Gastrocnemius medialis (tissue), 4 donors: Measurements from ENCODE around the gene LMAN2L. TPM values are rescaled to one million over a fixed set of nuclear protein-coding genes. Genes with fewer than 3 reads are reported as not detected.

Experiments
- ATAC-seq, 2 donors: fragments of 150-250 bp; one replicate each; pipeline ENCODE4 v1.9.1; 2016
- DNase-seq, 2 donors: peaks; one replicate each; pipeline ENCODE4 v3.0.0-alpha.2; 2019
- H3K27ac ChIP-seq, 4 donors: fragments of 200-600 bp; sonication (generic); 1 replicate in 1 of 4; 2 replicates in 3 of 4; pipeline ENCODE4 v1.5.1; 2016 to 2018; ENCODE audit warnings: mild to moderate bottlenecking in 2 of 4, moderate library complexity in 1 of 4
- H3K27me3 ChIP-seq, 3 donors: fragments of 200-600 bp; sonication (generic) in 2 of 3; 1 replicate in 1 of 3; 2 replicates in 2 of 3; pipeline versions ENCODE4 v1.5.1 to v1.6.0; 2016 to 2019; ENCODE audit warnings: mild to moderate bottlenecking in 1 of 3, moderate library complexity in 1 of 3
- H3K36me3 ChIP-seq, 2 donors: fragments of 200-600 bp; sonication (generic) in 1 of 2; one replicate each; pipeline ENCODE4 v1.5.1; 2017 to 2018
- H3K4me1 ChIP-seq, 2 donors: fragments of 200-600 bp; sonication (generic) in 1 of 2; one replicate each; pipeline ENCODE4 v1.5.1; 2016 to 2017; ENCODE audit warnings: mild to moderate bottlenecking in 2 of 2
- H3K4me3 ChIP-seq, 4 donors: fragments of 200-600 bp; sonication (generic) in 3 of 4; 1 replicate in 1 of 4; 2 replicates in 3 of 4; pipeline ENCODE4 v1.5.1; 2016 to 2019; ENCODE audit warnings: mild to moderate bottlenecking in 2 of 4
- H3K9me3 ChIP-seq, 3 donors: fragments of 200-600 bp; sonication (generic) in 2 of 3; 1 replicate in 1 of 3; 2 replicates in 2 of 3; pipeline ENCODE4 v1.5.1; 2016 to 2019
- CTCF ChIP-seq, 5 experiments: fragments of 450-650 bp in 3 of 5; fragments of 200-600 bp in 2 of 5; sonication (generic) in 2 of 5; IDR thresholded peaks in 4 of 5; conservative IDR thresholded peaks in 1 of 5; 1 replicate in 4 of 5; 2 replicates in 1 of 5; pipeline ENCODE4 v1.5.1; 2016 to 2019; ENCODE audit warnings: antibody characterized with exemption in 5 of 5, mild to moderate bottlenecking in 3 of 5, moderate library complexity in 3 of 5
- POLR2A ChIP-seq, 2 donors: fragments of 450-650 bp; IDR thresholded peaks; one replicate each; pipeline ENCODE4 v1.6.1; 2017; ENCODE audit warnings: antibody characterized with exemption in 2 of 2, mild to moderate bottlenecking in 2 of 2, moderate library complexity in 2 of 2
- in situ Hi-C, 4 donors: fragments of 200-750 bp; cut with MboI; loops; one replicate each; pipeline versions ENCODE4 v1.15.0 to v1.8.0; 2017; ENCODE audit warnings: low sequenced_read_pairs in 4 of 4
- intact Hi-C: fragments of 100-400 bp; cut with DNase I; formaldehyde crosslinking; loops from one replicate; pipeline ENCODE4 v1.15.1; 2023; ENCODE audit warnings: low total_unique reads
- total RNA-seq, 4 donors: library from RNA; depleted of rRNA; stranded (reverse); fragments of >200 nt; gene quantifications; one replicate each; pipeline versions ENCODE4 v1.1.0 to v1.2.3, GENCODE V29; 2016

LMAN2L gene
- total RNA-seq, 4 donors from 2014 or later: 8.8 to 17.3 (median 16.4) TPM

- in situ Hi-C loops: no loop called here
- no peak for TF ChIP-seq POLR2A (IDR thresholded peaks at IDR 0.05)
- no peak for TF ChIP-seq CTCF (IDR thresholded peaks at IDR 0.05 in 4 of 5, conservative IDR thresholded peaks at IDR 0.05 in 1 of 5)
- H3K27ac ChIP-seq: no peak overlapping the region
- no peaks in the 10 kb centered on the region for H3K27me3 ChIP-seq
- ATAC-seq (no peak), DNase-seq (peak in 1 of 2 donors; percentile 5)
- intact Hi-C loops: no loop called here
- no peaks in the 10 kb centered on the region for H3K9me3 ChIP-seq
- no peaks in the 10 kb centered on the region for H3K36me3 ChIP-seq
- no peak overlapping the region for H3K4me3 ChIP-seq
- H3K4me1 ChIP-seq: peaks cover 10 to 15% of the 10 kb centered on the region in 2 donors
These were observed 76.7 kb downstream of the LMAN2L start for GRCh38 chr2:96663177-96663576.

GRCh38 chr2:96662360-96662759 lies 77.5 kb downstream of the LMAN2L start:
- no peaks in the 10 kb centered on the region for H3K27me3 ChIP-seq
- in situ Hi-C loops (no loop called here), intact Hi-C loops (no loop called here)
- DNase-seq (peak in 1 of 2 donors; percentile 2), ATAC-seq (no peak)
- no peaks in the 10 kb centered on the region for H3K9me3 ChIP-seq
- no peak overlapping the region for H3K27ac ChIP-seq
- H3K36me3 ChIP-seq: no peaks in the 10 kb centered on the region
- peaks cover 10 to 15% of the 10 kb centered on the region in 2 donors for H3K4me1 ChIP-seq
- no peak overlapping the region for H3K4me3 ChIP-seq
- no peak for TF ChIP-seq CTCF (IDR thresholded peaks at IDR 0.05 in 4 of 5, conservative IDR thresholded peaks at IDR 0.05 in 1 of 5)
- no peak for TF ChIP-seq POLR2A (IDR thresholded peaks at IDR 0.05)

GRCh38 chr2:96661324-96661723 lies 78.5 kb downstream of the LMAN2L start:
- H3K4me3 ChIP-seq: no peak overlapping the region
- intact Hi-C loops (no loop called here), in situ Hi-C loops (no loop called here)
- H3K9me3 ChIP-seq: no peaks in the 10 kb centered on the region
- no peak for TF ChIP-seq POLR2A (IDR thresholded peaks at IDR 0.05)
- no peak for ATAC-seq
- no peak for DNase-seq
- H3K36me3 ChIP-seq: no peaks in the 10 kb centered on the region
- no peak overlapping the region for H3K27ac ChIP-seq
- no peaks in the 10 kb centered on the region for H3K27me3 ChIP-seq
- H3K4me1 ChIP-seq: peaks cover 10 to 15% of the 10 kb centered on the region in 2 donors

- intact Hi-C loops (no loop called here), in situ Hi-C loops (no loop called here)
- Histone ChIP-seq H3K9me3 (no peaks in the 10 kb centered on the region), H3K27me3 (no peaks in the 10 kb centered on the region), H3K4me1 (no peaks in the 10 kb centered on the region), H3K36me3 (no peaks in the 10 kb centered on the region), H3K27ac (no peak overlapping the region), H3K4me3 (no peak overlapping the region)
- ATAC-seq (no peak), DNase-seq (no peak)
- TF ChIP-seq CTCF (IDR thresholded peaks at IDR 0.05 in 4 of 5, conservative IDR thresholded peaks at IDR 0.05 in 1 of 5): no peak
- TF ChIP-seq POLR2A (IDR thresholded peaks at IDR 0.05): no peak
These were observed 83.3 kb downstream of the LMAN2L start for GRCh38 chr2:96656540-96656939.

Other genes starting within 250 kb of the LMAN2L start
- gene NEURL3, start 234.7 kb downstream of the LMAN2L start, total RNA-seq: not detected
- 100 to 1,000 TPM in 1 of 4 donors, 10 to 100 TPM in 1, 1 to 10 TPM in 2; 6.7 to 126 (median 30.5) TPM for gene ARID5A, start 203.3 kb downstream of the LMAN2L start, total RNA-seq
- 10 to 100 TPM; 49.4 to 76.9 (median 60.4) TPM for gene KANSL3, start 101.8 kb downstream of the LMAN2L start, total RNA-seq
- not detected for gene FER1L5, start 97.3 kb downstream of the LMAN2L start, total RNA-seq
- 10 to 100 TPM in 2 of 4 donors, 1 to 10 TPM in 2; 5.4 to 20.1 (median 9.1) TPM for gene CNNM4, start 20.8 kb upstream of the LMAN2L start, total RNA-seq
- gene CNNM3, start 76.2 kb upstream of the LMAN2L start, total RNA-seq: 1 to 10 TPM; 3.3 to 9.8 (median 8.6) TPM
- gene ANKRD23, start 104.0 kb upstream of the LMAN2L start, total RNA-seq: 1,000 to 10,000 TPM in 2 of 4 donors, 100 to 1,000 TPM in 2; 642 to 1,565 (median 923) TPM
- gene ANKRD39, start 118.0 kb upstream of the LMAN2L start, total RNA-seq: 10 to 100 TPM; 25.8 to 50.6 (median 43.8) TPM
- 1 to 10 TPM; 3.2 to 8.6 (median 6.5) TPM for gene SEMA4C, start 130.0 kb upstream of the LMAN2L start, total RNA-seq
- gene FAM178B, start 246.5 kb upstream of the LMAN2L start, total RNA-seq: under 1 TPM in 1 of 4 donors, not detected in 3; 0.84 TPM